ENCODE results near the gene WDSUB1. TPM values are rescaled to one million over a fixed set of nuclear protein-coding genes. Genes with fewer than 3 reads are reported as not detected.

WDSUB1 gene
- polyA plus RNA-seq, 1 of the 3 experiments (the other 2 are of a cell fraction): 5.3 TPM

- Histone ChIP-seq H3K36me3 (replicated peaks in 1 of 2; ENCODE audit: control insufficient read depth in 1 of 2, insufficient read depth in 2 of 2, low read length in 1 of 2) (peaks cover 2 to 47% of the 10 kb centered on the region in 2 experiments), H4K20me1 (ENCODE audit: insufficient read depth) (no peaks in the 10 kb centered on the region), H2AFZ (ENCODE audit: low read depth) (no peak overlapping the region), H3K27me3 (ENCODE audit: insufficient read depth) (no peaks in the 10 kb centered on the region), H3K27ac (ENCODE audit: low read depth in 2 of 2, low read length in 1 of 2) (no peak overlapping the region), H3K4me2 (no peak overlapping the region), H3K9me2 (no peaks in the 10 kb centered on the region), H3K79me2 (ENCODE audit: insufficient read depth) (peaks cover 4% of the 10 kb centered on the region; the same call in 1 of the 2 replicates), H3K9me3 (no peaks in the 10 kb centered on the region), H3K4me3 (ENCODE audit: low read depth in 2 of 2, low read length in 1 of 2) (no peak overlapping the region), H3K9ac (no peak overlapping the region), H3K4me1 (ENCODE audit: control insufficient read depth in 1 of 2, insufficient read depth in 2 of 2, low read depth in 1 of 2, low read length in 1 of 2) (peaks cover 0 to 11% of the 10 kb centered on the region in 2 experiments; a peak in 3 of 4 replicates), H3F3A (replicated peaks; ENCODE audit: insufficient read depth) (peaks cover 10% of the 10 kb centered on the region)
- CTCF ChIA-PET: interaction anchor here (0.5 kb wide), 1 partner anchor 20 kb away, joined by 3 read pairs; no protein-coding TSS in a partner anchor
- no peak for TF ChIP-seq SIN3A (IDR thresholded peaks at IDR 0.05; ENCODE audit: borderline replicate concordance, low read depth, low read length)
- TF ChIP-seq FOSL2 (IDR thresholded peaks at IDR 0.05; ENCODE audit: borderline replicate concordance, low read depth): no peak
- TF ChIP-seq, protein P1, sequence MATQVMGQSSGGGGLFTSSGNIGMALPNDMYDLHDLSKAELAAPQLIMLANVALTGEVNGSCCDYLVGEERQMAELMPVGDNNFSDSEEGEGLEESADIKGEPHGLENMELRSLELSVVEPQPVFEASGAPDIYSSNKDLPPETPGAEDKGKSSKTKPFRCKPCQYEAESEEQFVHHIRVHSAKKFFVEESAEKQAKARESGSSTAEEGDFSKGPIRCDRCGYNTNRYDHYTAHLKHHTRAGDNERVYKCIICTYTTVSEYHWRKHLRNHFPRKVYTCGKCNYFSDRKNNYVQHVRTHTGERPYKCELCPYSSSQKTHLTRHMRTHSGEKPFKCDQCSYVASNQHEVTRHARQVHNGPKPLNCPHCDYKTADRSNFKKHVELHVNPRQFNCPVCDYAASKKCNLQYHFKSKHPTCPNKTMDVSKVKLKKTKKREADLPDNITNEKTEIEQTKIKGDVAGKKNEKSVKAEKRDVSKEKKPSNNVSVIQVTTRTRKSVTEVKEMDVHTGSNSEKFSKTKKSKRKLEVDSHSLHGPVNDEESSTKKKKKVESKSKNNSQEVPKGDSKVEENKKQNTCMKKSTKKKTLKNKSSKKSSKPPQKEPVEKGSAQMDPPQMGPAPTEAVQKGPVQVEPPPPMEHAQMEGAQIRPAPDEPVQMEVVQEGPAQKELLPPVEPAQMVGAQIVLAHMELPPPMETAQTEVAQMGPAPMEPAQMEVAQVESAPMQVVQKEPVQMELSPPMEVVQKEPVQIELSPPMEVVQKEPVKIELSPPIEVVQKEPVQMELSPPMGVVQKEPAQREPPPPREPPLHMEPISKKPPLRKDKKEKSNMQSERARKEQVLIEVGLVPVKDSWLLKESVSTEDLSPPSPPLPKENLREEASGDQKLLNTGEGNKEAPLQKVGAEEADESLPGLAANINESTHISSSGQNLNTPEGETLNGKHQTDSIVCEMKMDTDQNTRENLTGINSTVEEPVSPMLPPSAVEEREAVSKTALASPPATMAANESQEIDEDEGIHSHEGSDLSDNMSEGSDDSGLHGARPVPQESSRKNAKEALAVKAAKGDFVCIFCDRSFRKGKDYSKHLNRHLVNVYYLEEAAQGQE (IDR thresholded peaks at IDR 0.05; ENCODE audit: low read depth, low read length): no peak
- TF ChIP-seq EZH2phosphoT487 (IDR thresholded peaks at IDR 0.05; ENCODE audit: borderline replicate concordance, low read depth): no peak
- TF ChIP-seq RXRA (IDR thresholded peaks at IDR 0.05; ENCODE audit: borderline replicate concordance, low read depth): no peak
- TF ChIP-seq RFX5 (IDR thresholded peaks at IDR 0.05; ENCODE audit: low read length): no peak
- TF ChIP-seq MAX (IDR thresholded peaks at IDR 0.05; ENCODE audit: low read depth): no peak
- POLR2A ChIA-PET: no interaction called here
- WGBS (ENCODE audit: low lambda C conversion rate): 96% methylated on average over 6 of the region's 6 CpGs
- DNase-seq: no peak
Observed at GRCh38 chr2:159206736-159207380, 79.6 kb downstream of the WDSUB1 start.

GRCh38 chr2:159204381-159205144, 81.9 kb downstream of the WDSUB1 start:
- Histone ChIP-seq H3F3A (replicated peaks; ENCODE audit: insufficient read depth) (peaks cover 12% of the 10 kb centered on the region), H3K36me3 (replicated peaks in 1 of 2; ENCODE audit: control insufficient read depth in 1 of 2, insufficient read depth in 2 of 2, low read length in 1 of 2) (peaks cover 2 to 52% of the 10 kb centered on the region in 2 experiments), H3K4me1 (ENCODE audit: control insufficient read depth in 1 of 2, insufficient read depth in 2 of 2, low read depth in 1 of 2, low read length in 1 of 2) (peaks cover 4 to 23% of the 10 kb centered on the region in 2 experiments; a peak in 3 of 4 replicates), H3K27ac (ENCODE audit: low read depth in 2 of 2, low read length in 1 of 2) (peak overlapping the region in 1 of 2 experiments; percentile 88; a peak in 1 of 4 replicates), H2AFZ (ENCODE audit: low read depth) (no peak overlapping the region), H3K4me2 (no peak overlapping the region), H3K79me2 (ENCODE audit: insufficient read depth) (peaks cover 4% of the 10 kb centered on the region; the same call in 1 of the 2 replicates), H3K9ac (no peak overlapping the region), H3K4me3 (ENCODE audit: low read depth in 2 of 2, low read length in 1 of 2) (no peak overlapping the region), H4K20me1 (ENCODE audit: insufficient read depth) (no peaks in the 10 kb centered on the region), H3K27me3 (ENCODE audit: insufficient read depth) (no peaks in the 10 kb centered on the region), H3K9me2 (no peaks in the 10 kb centered on the region), H3K9me3 (no peaks in the 10 kb centered on the region)
- ChIA-PET CTCF (interaction anchor here (0.6 kb wide), 1 partner anchor 118 kb away, joined by 3 read pairs; no protein-coding TSS in a partner anchor), POLR2A (interaction anchor here (0.6 kb wide), 1 partner anchor 251 kb away, joined by 4 read pairs; no protein-coding TSS in a partner anchor)
- TF ChIP-seq TCF12 (IDR thresholded peaks at IDR 0.05): no peak
- TF ChIP-seq RXRA (IDR thresholded peaks at IDR 0.05; ENCODE audit: borderline replicate concordance, low read depth): no peak
- no peak for TF ChIP-seq ZBTB33 (IDR thresholded peaks at IDR 0.05; ENCODE audit: borderline replicate concordance, low read depth)
- TF ChIP-seq GABPA (IDR thresholded peaks at IDR 0.05; ENCODE audit: low read depth): no peak
- TF ChIP-seq RAD21 (IDR thresholded peaks at IDR 0.05; ENCODE audit: low read length): no peak
- no peak for TF ChIP-seq USF1 (IDR thresholded peaks at IDR 0.05; ENCODE audit: borderline replicate concordance, low read depth)
- no peak for TF ChIP-seq FOSL2 (IDR thresholded peaks at IDR 0.05; ENCODE audit: borderline replicate concordance, low read depth)
- no peak for TF ChIP-seq MEF2A (IDR thresholded peaks at IDR 0.05; ENCODE audit: borderline replicate concordance, low read depth)
- TF ChIP-seq NRF1 (IDR thresholded peaks at IDR 0.05; ENCODE audit: low read depth, low read length): no peak
- no peak for TF ChIP-seq GATA2 (CRISPR knock-in tag; IDR thresholded peaks at IDR 0.05)
- TF ChIP-seq TEAD4 (IDR thresholded peaks at IDR 0.05; ENCODE audit: borderline replicate concordance, insufficient read depth): no peak
- no peak for TF ChIP-seq MAX (IDR thresholded peaks at IDR 0.05; ENCODE audit: low read depth)
- DNase-seq: no peak
- 98% methylated on average over 15 of the region's 15 CpGs for WGBS (ENCODE audit: low lambda C conversion rate)
